Memory B cell (primary cell): ENCODE results near the gene ST7L.
"Not testable (repeated sequence)": the region's sequence is repeated elsewhere in the genome, so short reads cannot be mapped to it uniquely, and the experiment has no call there.

Experiments
- ATAC-seq: fragments of 150-1000 bp; cut with Tn5 transposase; 2 replicates; pipeline ENCODE4 v1.10.0; 2021; ENCODE audit warnings: low read depth, mild to moderate bottlenecking, moderate library complexity
- DNase-seq, 2 donors: peaks; one replicate each; pipeline ENCODE4 v3.0.0; 2022; ENCODE audit warnings: low spot score in 2 of 2
- H3K27ac Mint-ChIP-seq: one replicate; pipeline ENCODE4 v1.8.0; 2022; ENCODE audit warnings: mild to moderate bottlenecking, moderate library complexity, mixed read lengths
- H3K27me3 Mint-ChIP-seq: one replicate; pipeline ENCODE4 v1.8.0; 2022; ENCODE audit warnings: mixed read lengths
- H3K36me3 Mint-ChIP-seq: one replicate; pipeline ENCODE4 v1.8.0; 2022; ENCODE audit warnings: mild to moderate bottlenecking, mixed read lengths
- H3K4me1 Mint-ChIP-seq: one replicate; pipeline ENCODE4 v1.8.0; 2022; ENCODE audit warnings: mixed read lengths
- H3K4me3 Mint-ChIP-seq: one replicate; pipeline ENCODE4 v1.8.0; 2022; ENCODE audit warnings: mild to moderate bottlenecking, moderate library complexity, mixed read lengths
- H3K9me3 Mint-ChIP-seq: one replicate; pipeline ENCODE4 v1.8.0; 2022; ENCODE audit warnings: mixed read lengths

Gene ST7L

GRCh38 chr1:112501810-112502641 lies 116.9 kb downstream of the ST7L start:
- DNase-seq = peak; percentile 54 to 64

GRCh38 chr1:112496290-112496689 lies 122.7 kb downstream of the ST7L start:
- peaks cover 2% of the 10 kb centered on the region for H3K4me1 Mint-ChIP-seq

More at GRCh38 chr1:112501810-112502641, 116.9 kb downstream of the ST7L start:
- ATAC-seq = peak; percentile 79
- no peaks in the 10 kb centered on the region for H3K9me3 Mint-ChIP-seq
- peaks cover 9% of the 10 kb centered on the region for H3K4me1 Mint-ChIP-seq
- H3K27me3 Mint-ChIP-seq = peaks cover 30% of the 10 kb centered on the region
- H3K4me3 Mint-ChIP-seq = peak overlapping the region; percentile 78
- H3K36me3 Mint-ChIP-seq = no peaks in the 10 kb centered on the region
- H3K27ac Mint-ChIP-seq = no peak overlapping the region

GRCh38 chr1:112493351-112493750 lies 125.6 kb downstream of the ST7L start:
- ATAC-seq (no peak), DNase-seq (no peak)
- Mint-ChIP-seq H3K4me1 (peaks cover 2% of the 10 kb centered on the region), H3K27ac (no peak overlapping the region), H3K9me3 (no peaks in the 10 kb centered on the region), H3K27me3 (peaks cover 13% of the 10 kb centered on the region), H3K36me3 (no peaks in the 10 kb centered on the region), H3K4me3 (peak overlapping the region; percentile 11)

More at GRCh38 chr1:112496290-112496689, 122.7 kb downstream of the ST7L start:
- DNase-seq (no peak), ATAC-seq (no peak)
- Mint-ChIP-seq H3K27me3 (peaks cover 20% of the 10 kb centered on the region), H3K27ac (no peak overlapping the region), H3K9me3 (no peaks in the 10 kb centered on the region), H3K4me3 (no peak overlapping the region), H3K36me3 (no peaks in the 10 kb centered on the region)

GRCh38 chr1:112492076-112492475 lies 126.9 kb downstream of the ST7L start:
- Mint-ChIP-seq H3K36me3 (no peaks in the 10 kb centered on the region), H3K9me3 (no peaks in the 10 kb centered on the region), H3K27me3 (peaks cover 11% of the 10 kb centered on the region), H3K4me3 (no peak overlapping the region), H3K4me1 (peaks cover 2% of the 10 kb centered on the region), H3K27ac (no peak overlapping the region)
- DNase-seq (no peak), ATAC-seq (no peak)

- Mint-ChIP-seq H3K9me3 (no peaks in the 10 kb centered on the region), H3K27ac (no peak overlapping the region), H3K27me3 (peaks cover 5% of the 10 kb centered on the region), H3K4me1 (no peaks in the 10 kb centered on the region), H3K36me3 (no peaks in the 10 kb centered on the region), H3K4me3 (no peak overlapping the region)
- no peak for ATAC-seq
- no peak for DNase-seq
Observed at GRCh38 chr1:112488141-112488540, 130.8 kb downstream of the ST7L start.

GRCh38 chr1:112487686-112488085 lies 131.3 kb downstream of the ST7L start:
- not testable (repeated sequence) for H3K27me3 Mint-ChIP-seq, H3K36me3 Mint-ChIP-seq, H3K9me3 Mint-ChIP-seq, H3K27ac Mint-ChIP-seq, DNase-seq, H3K4me1 Mint-ChIP-seq, ATAC-seq, H3K4me3 Mint-ChIP-seq

GRCh38 chr1:112486063-112486462 lies 132.9 kb downstream of the ST7L start:
- DNase-seq, H3K36me3 Mint-ChIP-seq, H3K27ac Mint-ChIP-seq, H3K4me1 Mint-ChIP-seq, ATAC-seq, H3K9me3 Mint-ChIP-seq, H3K4me3 Mint-ChIP-seq, H3K27me3 Mint-ChIP-seq: not testable (repeated sequence)

- Mint-ChIP-seq H3K27me3 (peaks cover 8% of the 10 kb centered on the region), H3K27ac (no peak overlapping the region), H3K36me3 (peaks cover 16% of the 10 kb centered on the region), H3K9me3 (peaks cover 16% of the 10 kb centered on the region), H3K4me3 (no peak overlapping the region), H3K4me1 (no peaks in the 10 kb centered on the region)
- ATAC-seq (no peak), DNase-seq (no peak)
Observed at GRCh38 chr1:112478314-112478713, 140.6 kb downstream of the ST7L start.

- ATAC-seq = no peak
- Mint-ChIP-seq H3K36me3 (peaks cover 19% of the 10 kb centered on the region), H3K9me3 (peaks cover 16% of the 10 kb centered on the region), H3K27me3 (peaks cover 14% of the 10 kb centered on the region), H3K27ac (no peak overlapping the region), H3K4me3 (no peak overlapping the region), H3K4me1 (no peaks in the 10 kb centered on the region)
- no peak for DNase-seq
Observed at GRCh38 chr1:112477550-112477949, 141.4 kb downstream of the ST7L start.
